HG02798 (cell line): ENCODE data around the gene APOBEC3B.
"Not testable (repeated sequence)": the region's sequence is repeated elsewhere in the genome, so short reads cannot be mapped to it uniquely, and the experiment has no call there.

Experiments
- ATAC-seq: cut with Tn5 transposase; IDR thresholded peaks from one replicate; pipeline ENCODE4 v1.9.1; 2021; ENCODE audit warnings: mild to moderate bottlenecking; ENCODE audit not compliant: unreplicated experiment, poor library complexity

Gene APOBEC3B

GRCh38 chr22:38987171-38987895, 5.2 kb downstream of the APOBEC3B start:
- no peak for ATAC-seq

- no peak for ATAC-seq
Measured at GRCh38 chr22:38989466-38989865, 7.3 kb downstream of the APOBEC3B start.

GRCh38 chr22:38992871-38993371, 10.8 kb downstream of the APOBEC3B start:
- ATAC-seq, result not testable (repeated sequence)

GRCh38 chr22:38996105-38996504, 14.0 kb downstream of the APOBEC3B start:
- ATAC-seq, result no peak

GRCh38 chr22:38997518-38997917, 15.4 kb downstream of the APOBEC3B start:
- ATAC-seq, result no peak

- ATAC-seq, result peak; percentile 72
Measured at GRCh38 chr22:39003165-39003638, 21.1 kb downstream of the APOBEC3B start.

- no peak for ATAC-seq
Measured at GRCh38 chr22:39007177-39007576, 25.0 kb downstream of the APOBEC3B start.

GRCh38 chr22:39008271-39008850, 26.2 kb downstream of the APOBEC3B start:
- not testable (repeated sequence) for ATAC-seq

- no peak for ATAC-seq
Measured at GRCh38 chr22:39010946-39011345, 28.8 kb downstream of the APOBEC3B start.

GRCh38 chr22:39012533-39013511, 30.7 kb downstream of the APOBEC3B start:
- no peak for ATAC-seq

GRCh38 chr22:39013561-39013941, 31.4 kb downstream of the APOBEC3B start:
- not testable (repeated sequence) for ATAC-seq

- peak; percentile 90 for ATAC-seq
Measured at GRCh38 chr22:39013942-39014722, 32.0 kb downstream of the APOBEC3B start, which contains the start of gene APOBEC3C. TSS of gene APOBEC3C (plus strand) at chr22:39014257. CDS start at chr22:39014363, 106 bp downstream.

GRCh38 chr22:39014723-39015121, 32.6 kb downstream of the APOBEC3B start:
- not testable (repeated sequence) for ATAC-seq

- no peak for ATAC-seq
Measured at GRCh38 chr22:39016592-39016991, 34.4 kb downstream of the APOBEC3B start.

- no peak for ATAC-seq
Measured at GRCh38 chr22:39017596-39018365, 35.6 kb downstream of the APOBEC3B start.

GRCh38 chr22:39020021-39020651, 38.0 kb downstream of the APOBEC3B start:
- not testable (repeated sequence) for ATAC-seq

- no peak for ATAC-seq
Measured at GRCh38 chr22:39021552-39022250, 39.6 kb downstream of the APOBEC3B start.
